GM21447 (cell line): ENCODE results near the gene LARGE1.
"Not testable (repeated sequence)": the region's sequence is repeated elsewhere in the genome, so short reads cannot be mapped to it uniquely, and the experiment has no call there.

ENCODE experiments used
- ATAC-seq: cut with Tn5 transposase; IDR thresholded peaks from one replicate; pipeline ENCODE4 v1.9.1; 2021; ENCODE audit not compliant: unreplicated experiment

LARGE1 gene

DNA sequence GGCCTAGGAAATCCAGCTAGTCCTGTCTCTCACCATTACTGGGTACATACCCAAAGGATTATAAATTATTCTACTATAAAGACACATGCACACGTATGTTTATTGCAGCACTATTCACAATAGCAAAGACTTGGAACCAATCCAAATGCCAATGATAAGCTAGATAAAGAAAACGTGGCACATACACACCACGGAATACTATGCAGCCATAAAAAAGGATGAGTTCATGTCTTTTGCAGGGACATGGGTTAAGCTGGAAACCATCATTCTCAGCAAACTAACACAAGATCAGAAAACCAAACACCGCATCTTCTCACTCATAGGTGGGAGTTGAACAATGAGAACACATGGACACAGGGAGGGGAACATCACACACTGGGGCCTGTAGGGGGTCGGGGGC is 61.6 kb downstream of the LARGE1 start:
- not testable (repeated sequence) for ATAC-seq

DNA sequence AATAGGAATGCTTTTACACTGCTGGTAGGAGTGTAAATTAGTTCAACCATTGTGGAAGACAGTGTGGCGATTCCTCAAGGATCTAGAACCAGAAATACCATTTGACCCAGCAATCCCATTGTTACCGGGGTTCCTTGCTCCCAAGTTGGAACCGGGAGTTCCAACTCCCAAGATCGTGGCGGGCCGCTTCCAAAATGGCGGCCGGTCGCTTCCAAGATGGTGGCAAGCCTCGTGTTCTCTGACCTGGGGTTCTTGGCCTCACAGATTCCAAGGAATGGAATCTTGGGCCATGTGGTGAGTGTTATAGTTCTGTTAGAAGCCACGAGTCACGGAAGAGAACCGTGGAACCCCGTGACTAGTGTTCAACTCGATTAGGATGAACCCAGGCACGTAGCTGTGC is 62.5 kb downstream of the LARGE1 start:
- ATAC-seq: not testable (repeated sequence)

DNA sequence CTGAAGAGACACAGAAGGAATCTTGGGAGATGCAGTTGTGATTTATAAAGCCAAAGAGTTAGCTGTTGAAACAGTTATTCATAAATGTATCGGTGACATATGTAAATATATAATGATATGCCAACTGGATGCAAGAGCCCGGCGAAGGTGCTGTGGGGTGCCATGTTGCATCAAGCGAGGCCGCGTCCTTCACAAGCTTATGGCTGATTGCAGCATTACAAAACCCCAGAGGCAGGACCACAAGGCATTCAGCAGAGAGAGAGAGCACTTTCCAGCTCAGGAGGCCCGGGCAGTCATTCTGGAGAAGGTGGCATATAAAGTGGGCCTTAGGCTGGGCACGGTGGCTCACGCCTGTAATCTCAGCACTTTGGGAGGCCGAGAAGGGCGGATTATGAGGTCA is 65.6 kb downstream of the LARGE1 start:
- ATAC-seq: no peak

DNA sequence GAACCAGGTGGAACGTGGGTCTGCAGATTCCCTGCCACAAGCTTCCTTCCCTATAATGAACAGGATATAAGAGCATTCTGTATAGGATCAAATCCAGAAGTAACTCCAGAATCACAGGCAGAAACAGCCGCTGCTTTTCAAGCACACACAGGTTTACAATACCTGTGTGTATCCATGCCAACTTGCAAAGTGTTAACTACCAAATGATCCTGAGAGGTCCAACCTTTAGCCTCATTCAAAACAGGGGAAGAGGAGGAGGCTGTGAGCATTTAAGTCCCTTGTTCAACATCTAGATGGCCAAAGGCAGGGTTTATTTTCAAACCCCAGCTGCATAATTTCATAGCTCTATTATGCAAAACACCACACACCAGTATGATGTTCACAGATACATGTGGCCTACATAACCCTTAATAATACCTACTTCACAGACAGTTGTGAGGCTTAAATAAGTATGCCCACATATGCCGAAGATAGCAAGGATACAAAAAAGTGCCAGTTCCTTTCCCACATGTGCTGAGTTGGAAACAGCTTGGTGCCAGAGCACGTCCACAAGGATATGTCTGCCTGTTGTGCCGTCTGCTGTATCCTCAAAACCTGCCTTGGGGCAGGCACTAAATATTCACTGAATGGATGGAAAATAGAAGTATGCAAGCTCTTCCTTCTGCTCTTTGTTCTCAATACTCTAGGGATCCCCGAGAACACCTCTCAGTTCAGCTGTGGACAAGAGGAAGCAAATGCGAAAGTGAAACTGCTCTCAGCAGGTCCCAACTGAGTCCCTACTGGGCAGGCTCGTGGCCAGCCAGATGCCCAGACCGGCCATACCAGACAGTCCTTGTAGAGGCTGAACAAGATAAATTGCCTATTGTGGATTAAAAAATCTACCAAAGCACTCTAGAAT is 66.8 kb downstream of the LARGE1 start:
- ATAC-seq: peak; percentile 87

DNA sequence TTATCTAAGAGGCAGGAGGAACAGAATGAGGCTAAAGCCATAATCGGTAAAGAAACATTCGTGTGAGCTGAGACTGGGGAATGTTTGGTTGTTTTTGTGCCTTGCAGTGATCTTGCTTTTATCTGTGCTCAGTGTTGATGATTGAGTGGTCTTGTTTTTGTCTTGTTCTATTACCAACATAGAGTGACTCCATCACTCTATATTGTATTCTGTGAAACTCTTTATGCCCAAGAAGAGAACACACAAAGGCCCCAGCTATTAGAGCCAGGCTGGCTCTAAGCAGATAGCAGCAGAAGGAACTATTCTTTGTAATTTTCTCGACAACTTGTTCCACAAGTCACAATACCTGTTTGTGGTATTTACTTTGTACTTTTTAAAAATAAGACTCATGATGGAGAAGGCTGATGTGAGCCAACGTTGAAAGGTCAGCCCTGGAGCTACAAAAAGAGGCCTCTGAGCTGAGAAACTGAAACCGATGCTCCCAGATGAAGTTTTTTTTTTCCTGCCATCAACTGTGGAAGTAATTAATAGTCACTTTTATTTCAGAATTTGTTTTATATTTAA is 68.4 kb downstream of the LARGE1 start:
- ATAC-seq: no peak

DNA sequence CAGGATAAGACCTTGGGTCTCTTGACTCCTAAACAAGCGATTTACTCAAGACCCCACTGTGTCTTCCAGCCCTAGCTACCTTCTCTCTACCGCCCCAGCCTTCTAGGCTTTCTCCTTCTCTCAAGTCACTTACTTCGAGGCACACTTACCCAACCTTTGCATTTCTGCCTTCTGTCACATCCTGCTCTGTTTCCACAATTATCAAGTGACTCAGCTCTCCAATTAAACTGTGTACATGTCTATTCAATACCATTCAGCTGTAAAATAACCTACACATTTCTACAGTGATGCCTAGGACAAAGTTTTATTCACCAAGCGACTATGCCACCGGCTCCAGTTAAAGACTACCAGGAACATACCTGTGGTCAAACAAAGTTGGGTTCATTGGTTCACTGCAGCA is 69.0 kb downstream of the LARGE1 start:
- ATAC-seq: no peak

DNA sequence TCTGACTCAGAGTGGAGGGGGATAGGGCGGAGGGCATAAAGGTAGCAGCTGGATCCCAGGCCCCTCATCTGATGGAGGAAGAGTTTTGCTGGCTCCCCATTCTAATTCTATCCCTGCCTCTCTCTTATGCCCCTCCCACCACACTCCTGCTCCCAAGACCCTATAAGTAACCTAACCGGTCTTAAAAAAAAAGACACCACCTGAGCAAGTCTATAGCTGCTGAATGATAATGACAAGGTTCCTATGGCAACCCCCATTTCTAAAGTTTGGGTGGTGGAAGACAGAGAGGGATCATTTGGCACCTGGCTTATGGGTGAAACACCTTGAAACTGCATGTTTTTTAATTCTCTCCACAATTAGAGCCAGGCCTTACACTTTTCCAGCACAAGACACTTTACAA is 69.6 kb downstream of the LARGE1 start:
- ATAC-seq: no peak

DNA sequence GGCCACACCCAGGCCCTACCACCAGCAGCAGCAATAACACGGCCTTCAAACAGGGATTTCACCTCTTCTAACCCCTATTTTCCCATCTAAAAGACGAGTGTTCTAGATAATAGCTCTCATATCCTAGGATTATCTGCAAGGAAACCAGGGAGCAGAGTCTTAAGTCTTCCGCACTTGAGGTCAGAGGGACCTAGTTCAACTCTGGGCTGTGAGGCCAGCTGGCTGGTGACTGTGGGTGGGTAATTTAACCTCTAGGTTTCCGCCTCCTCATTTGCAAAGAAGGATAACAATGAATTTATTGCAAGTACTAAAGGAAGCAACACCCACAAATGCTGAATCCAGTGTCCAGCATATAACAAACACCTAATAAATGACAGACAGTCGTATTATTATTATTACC is 70.1 kb downstream of the LARGE1 start:
- no peak for ATAC-seq

DNA sequence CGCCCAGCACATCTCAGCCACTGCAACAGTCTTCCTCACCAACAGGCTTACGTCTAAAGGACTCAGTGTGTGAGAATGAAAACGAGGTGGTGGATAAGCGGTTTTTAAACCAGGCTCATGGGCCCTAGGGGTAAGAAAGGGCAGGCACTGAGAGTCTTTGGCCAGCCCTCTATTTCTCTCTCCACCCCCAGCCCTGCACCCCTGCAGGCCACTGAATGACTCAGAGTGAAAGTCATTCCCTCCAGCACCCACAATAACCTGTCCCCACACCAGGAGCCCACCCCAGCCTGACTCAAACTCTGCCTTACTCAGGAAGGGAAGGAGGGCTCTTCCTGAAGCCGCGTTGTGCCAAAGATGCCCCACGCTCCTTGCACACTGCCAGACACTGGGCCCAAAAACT is 72.0 kb downstream of the LARGE1 start:
- no peak for ATAC-seq

DNA sequence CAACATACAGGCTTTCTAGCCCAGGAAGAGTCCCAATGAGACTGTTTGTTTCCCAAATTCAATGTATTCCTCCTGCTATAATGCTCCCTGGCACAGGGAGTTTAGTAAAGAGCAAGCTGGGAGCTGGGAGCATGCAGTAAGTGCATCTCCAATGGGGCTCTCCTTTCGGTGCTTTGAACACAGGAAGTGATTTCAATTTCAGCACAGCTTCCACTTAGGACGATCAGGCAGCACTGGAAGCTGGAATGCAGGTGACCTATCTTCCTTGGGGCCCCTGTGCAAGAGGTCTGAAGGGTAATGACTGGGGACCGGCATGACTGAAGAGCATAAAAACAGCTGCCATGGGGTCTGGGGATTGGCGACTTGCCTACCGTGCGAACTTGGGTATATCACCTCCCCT is 76.0 kb downstream of the LARGE1 start:
- no peak for ATAC-seq

DNA sequence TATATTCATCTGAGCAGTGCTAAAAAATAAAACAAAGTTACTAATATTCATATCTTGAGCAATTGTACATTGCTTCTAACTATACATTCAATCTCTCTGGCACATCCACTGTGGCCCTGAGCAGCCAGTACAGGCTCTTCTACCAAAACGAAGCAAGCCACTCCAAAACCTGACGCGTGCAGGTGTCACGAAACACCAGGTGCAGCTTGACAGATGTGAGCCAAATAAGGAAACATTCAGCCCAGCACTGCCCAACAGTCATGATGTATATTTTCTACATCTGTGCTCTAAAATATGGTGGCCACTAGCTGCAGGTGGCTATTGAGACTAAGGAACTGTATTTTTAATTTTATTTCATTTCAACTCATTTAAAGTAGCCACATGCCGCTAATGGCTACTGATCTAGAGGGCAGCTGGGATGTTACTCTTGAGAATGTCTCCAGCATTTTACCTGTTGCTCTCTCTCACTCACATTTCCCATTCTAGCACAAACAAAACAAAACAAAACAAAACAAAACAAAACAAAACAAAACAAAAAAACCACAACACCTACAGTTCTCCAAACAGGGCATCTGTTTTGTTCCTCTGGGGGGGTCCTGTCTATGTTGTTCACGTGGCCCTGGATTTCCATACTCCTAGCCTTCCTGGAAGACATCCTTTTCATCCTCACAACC is 77.7 kb downstream of the LARGE1 start:
- ATAC-seq: no peak

DNA sequence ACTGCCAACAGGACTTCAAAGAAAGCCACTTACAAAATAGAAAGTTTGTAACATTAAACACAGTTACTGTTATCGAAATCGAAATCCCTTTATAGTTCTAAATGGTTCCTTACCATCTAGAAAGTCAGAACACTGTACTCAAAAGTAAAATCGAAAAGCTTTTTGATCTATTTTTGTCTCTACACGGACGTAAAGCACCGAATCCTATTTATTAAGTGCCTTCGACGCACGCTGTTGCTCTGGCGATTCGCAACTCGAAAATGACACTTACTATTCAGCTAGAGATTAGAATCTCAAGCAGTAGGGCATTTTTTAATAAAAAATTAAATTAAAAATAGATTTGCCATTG is 78.3 kb downstream of the LARGE1 start:
- no peak for ATAC-seq

DNA sequence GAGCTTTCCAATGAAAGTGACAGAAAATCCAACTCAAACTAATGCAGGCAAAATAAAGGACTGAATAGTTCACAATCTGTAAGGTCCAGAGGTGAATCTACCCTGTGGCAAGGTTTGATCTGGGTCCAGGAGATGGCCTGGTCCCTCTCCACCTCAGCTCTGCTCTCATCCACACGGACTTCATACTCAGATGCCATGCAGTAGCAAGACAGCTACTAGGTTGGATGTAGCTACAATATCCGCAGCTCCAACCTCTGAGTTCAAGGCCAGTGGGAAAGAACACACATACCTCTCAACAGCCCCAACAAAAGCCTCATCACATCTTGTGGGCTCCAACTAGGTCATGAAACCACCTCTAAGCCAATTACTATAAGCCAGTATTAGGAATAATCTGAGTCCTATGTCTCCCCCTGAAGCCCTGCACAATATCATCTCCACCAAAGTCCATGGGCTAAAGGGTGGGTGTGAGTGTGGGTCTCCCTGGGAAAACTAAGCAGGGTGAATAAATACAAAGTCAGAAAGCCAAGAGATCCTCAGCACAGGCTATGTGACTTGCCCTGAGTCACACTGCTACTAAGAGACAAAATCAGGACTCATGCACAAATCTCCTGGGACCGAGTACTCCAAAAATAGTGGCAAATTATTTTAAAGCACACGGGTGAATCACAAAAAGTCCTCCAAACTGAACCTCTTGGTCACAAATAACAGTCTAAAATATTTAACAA is 78.8 kb downstream of the LARGE1 start:
- ATAC-seq: no peak

DNA sequence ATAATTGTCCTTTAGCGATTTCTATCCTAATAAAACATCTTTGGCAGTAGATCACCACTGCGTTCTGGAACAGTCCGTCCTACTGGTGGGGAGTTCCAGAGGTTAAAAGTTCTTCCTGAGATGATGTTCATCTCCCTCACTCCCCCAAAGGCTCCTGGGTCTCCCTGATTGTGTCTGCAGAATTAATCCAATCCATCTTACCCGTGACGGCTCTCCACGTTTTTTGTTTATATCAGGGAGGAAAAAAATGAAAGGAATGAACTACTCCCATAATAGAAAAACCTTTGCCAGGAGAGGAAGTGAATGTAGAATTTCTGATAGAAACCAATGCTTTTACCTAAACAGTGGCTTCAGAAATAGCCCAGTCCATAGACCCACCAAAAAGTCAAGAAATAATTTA is 81.6 kb downstream of the LARGE1 start:
- no peak for ATAC-seq

DNA sequence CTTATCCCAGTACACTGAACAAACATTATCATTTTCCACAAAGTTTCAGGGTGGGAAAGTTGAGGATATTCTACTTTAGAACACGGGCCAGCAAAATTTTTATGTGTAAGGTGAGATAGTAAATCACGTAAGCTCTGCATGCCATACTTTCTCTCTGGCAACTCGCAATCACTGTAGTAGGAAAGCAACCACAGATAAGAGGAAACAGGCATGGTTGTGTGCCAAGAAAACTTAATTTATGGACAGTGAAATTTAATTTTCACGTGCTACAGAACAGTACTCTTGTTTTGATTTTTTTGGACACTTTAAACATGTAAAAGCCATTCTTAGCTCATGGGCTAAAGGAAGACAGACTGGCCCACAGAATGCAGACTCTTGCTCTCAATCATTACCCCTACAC is 82.5 kb downstream of the LARGE1 start:
- no peak for ATAC-seq

DNA sequence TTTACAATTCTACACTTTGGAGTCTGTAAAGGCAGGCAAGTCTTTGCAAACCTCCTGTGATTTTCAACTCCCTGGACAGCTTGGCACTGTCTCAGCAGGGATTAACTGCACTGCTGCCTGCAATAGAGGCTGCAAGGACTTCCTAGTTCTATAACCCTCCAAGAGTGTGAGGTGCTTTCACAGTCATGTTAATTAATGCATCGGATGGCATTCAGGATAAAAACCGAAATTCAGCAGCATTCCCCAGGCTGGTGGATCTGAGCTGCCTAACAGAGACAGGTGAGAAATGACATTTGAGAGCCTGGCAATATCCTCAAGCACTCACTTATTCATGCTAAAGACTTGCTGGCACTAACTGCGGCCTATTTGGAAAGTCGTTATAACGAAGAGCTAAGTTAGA is 85.0 kb downstream of the LARGE1 start:
- ATAC-seq: no peak

DNA sequence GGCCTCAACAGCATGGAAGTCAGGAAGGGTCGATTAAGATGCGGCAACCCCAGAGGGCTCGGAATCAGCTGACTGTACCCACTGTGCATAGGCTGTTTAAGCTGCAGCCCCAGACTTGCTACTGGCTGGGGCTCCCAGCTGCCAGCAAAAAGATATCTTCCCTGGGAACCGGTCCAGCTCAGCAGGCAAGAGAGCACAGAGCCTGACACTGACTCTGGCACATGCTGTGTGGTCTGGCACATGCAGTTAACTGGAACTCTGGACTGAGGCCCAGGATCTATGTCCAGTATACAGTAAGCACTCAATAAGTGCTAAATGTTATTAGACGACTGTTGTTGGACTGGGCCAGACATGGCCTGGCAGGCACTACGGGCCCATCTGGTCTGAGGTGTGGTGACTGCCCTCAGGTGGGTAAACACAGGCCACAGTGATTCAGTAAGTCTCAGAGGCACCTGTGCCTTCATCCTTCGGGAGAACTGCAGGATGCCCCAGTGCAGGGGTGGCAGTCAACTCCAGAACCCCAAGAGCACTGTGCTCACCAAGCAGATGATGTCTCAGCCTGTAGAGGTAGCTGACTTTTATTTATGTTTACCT is 87.6 kb downstream of the LARGE1 start:
- no peak for ATAC-seq

DNA sequence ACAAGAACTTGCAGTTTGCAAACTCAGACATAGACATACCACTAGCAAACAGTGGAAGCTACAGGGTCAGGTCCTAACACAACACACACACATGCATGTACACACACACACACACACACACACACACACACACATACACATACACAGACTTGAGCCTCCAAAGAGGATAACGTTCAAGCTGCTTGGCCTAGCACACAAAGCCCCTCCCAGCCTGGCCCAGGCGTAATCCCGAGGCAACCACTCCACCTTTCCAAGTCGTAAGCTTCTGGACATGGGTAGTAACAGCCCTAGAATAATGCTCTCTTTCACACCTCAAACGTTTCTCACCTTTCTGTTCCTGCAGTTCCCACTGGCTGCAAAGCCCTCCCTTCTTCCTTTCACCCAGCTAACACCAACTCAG is 88.6 kb downstream of the LARGE1 start:
- ATAC-seq: no peak

DNA sequence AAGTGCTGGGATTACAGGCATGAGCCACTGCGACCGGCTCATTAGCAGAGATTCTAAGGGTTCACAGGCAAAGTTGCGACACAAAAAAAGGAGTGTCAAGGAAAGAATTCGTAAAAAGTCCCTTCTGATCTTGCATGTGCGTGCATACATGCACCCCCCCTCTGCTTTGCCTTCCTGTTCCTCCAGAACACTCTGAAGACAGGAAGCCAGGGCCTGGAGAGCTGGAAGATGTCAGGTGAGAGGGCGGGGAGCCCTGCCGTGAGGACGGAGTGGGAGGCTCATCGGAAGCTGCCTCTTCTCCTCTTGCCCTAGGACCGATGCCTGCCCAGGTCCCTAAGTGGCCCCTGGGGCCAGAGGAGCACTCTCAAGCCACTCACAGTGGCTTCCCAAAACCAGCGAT is 89.1 kb downstream of the LARGE1 start:
- ATAC-seq: no peak

DNA sequence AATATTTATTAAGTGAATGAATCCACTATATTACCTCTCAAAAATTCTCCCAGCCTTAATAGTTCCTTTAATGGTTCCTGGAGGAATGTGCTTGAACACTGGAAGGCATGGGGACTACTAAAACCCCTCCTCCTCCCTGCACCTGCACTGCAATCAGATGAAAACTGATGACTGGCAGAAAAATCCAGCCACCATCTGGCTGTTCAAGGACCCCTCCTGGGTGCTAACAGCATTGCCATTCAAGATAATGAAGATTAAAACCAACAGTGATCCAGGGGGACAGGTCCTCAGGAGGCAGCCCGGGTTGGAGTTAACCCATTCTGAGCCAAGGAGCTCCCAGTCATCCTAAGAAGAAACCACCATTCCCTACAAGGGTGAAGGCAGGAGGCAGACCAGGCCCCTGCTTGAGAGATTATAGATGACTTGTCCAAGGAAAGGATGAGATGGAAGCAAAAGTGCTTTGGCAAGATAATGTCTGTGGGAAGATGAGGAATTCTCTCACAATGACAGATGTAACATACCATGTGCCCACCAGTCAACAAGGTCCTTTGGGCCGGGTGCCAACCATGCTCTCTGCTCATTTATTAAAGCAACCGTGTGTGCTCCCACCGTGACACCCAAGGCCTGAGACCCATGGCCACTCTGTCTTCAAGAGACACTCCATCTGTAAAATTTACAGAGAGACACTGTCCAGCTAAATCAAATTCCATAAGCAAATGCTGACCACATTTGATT is 90.6 kb downstream of the LARGE1 start:
- ATAC-seq: no peak

DNA sequence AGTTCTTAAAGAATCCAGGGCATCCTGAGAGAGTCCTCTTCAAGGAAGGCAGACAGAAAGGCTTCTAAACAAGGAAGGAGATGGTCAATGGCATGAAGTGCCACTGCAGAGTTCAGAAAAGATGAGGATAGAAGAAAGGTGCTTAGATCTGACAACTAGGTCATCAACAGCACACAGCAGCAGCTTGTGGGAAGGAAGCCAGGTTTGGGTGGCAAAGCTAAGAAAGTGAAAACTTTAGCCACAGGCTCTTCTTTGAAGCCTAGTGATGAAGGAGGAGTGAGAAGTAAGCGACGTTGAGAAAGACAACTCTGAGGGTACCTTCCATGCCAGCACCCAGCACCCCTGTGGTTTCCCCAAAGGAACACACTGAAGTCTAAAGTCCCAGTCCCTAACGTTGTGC is 92.0 kb downstream of the LARGE1 start:
- ATAC-seq: no peak
